Fibroblast of lung (primary cell): ENCODE data around the gene APPL2.

Source experiments
- EZH2 ChIP-seq: IDR thresholded peaks from 2 replicates; pipeline ENCODE4 v1.5.1; 2012; ENCODE audit warnings: low read length, control low read depth, mild to moderate bottlenecking; ENCODE audit errors: missing control alignments
- TF ChIP-seq, protein P1 (sequence below), 2 donors: IDR thresholded peaks in 1 of 2; conservative IDR thresholded peaks in 1 of 2; 1 replicate in 1 of 2; 2 replicates in 1 of 2; pipeline ENCODE4 v1.5.1; 2011 to 2012; ENCODE audit warnings: low read length in 2 of 2, control low read depth in 1 of 2, inconsistent platforms in 1 of 2, low read depth in 1 of 2, mild to moderate bottlenecking in 1 of 2

DNA sequence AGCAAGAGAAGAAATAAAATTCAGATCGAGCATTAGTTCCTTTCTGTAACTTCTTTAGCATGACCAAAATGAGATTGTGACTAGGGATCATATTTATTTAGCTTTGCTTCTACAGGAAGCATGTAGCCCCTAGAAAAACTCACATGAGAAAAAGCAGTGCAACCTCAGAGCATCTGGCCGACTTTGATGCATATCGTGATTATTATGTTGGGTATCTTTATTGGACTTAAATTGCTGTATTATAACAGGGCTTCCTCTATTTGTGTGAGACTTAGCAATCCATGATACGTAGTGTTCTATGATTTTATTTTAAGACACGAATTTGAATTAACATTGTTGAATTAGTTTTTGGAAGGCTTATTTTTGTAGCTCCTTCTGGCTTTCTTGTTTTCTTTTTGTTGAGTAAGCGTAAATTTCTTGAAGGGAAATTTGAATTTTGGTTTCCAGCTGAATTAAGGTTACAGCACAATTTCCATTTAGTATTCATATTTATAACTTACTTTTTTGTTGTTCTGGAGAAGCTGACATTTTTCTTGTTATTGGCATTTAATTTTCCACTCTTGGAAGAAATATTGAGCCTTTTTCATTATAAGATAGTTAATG is 94.6 kb downstream of the APPL2 start:
- TF ChIP-seq, protein P1, sequence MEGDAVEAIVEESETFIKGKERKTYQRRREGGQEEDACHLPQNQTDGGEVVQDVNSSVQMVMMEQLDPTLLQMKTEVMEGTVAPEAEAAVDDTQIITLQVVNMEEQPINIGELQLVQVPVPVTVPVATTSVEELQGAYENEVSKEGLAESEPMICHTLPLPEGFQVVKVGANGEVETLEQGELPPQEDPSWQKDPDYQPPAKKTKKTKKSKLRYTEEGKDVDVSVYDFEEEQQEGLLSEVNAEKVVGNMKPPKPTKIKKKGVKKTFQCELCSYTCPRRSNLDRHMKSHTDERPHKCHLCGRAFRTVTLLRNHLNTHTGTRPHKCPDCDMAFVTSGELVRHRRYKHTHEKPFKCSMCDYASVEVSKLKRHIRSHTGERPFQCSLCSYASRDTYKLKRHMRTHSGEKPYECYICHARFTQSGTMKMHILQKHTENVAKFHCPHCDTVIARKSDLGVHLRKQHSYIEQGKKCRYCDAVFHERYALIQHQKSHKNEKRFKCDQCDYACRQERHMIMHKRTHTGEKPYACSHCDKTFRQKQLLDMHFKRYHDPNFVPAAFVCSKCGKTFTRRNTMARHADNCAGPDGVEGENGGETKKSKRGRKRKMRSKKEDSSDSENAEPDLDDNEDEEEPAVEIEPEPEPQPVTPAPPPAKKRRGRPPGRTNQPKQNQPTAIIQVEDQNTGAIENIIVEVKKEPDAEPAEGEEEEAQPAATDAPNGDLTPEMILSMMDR (conservative IDR thresholded peaks at IDR 0.05 in 1 of 2, IDR thresholded peaks at IDR 0.05 in 1 of 2; ENCODE audit: low read depth in 1 of 2, low read length in 2 of 2): no peak
- no peak for TF ChIP-seq EZH2
